ENCODE results near the gene ANKS1A. TPM values are rescaled to one million over a fixed set of nuclear protein-coding genes. Genes with fewer than 3 reads are reported as not detected.

Gene ANKS1A
- polyA plus RNA-seq, 1 of the 3 experiments (the other 2 are of a cell fraction), result 7.6 TPM

DNA sequence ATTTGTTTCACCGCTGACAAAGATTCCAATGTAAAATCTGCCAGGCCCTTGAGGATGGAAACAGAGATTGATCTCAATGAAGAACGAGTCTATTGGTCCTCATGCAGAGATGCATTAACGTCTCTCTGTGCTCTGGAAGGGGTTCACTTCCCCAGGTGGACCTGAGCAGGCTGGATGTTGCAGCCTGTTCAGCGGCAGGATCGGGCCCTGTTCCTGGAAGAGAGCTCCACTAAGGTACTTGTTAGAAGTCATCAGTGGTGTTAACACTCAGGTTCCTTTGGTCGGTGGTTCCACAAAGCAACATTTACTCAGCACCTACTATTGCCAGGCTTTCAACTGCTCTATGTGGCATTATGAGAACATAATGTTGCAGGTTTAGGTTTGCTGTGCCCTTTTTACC is 144.6 kb downstream of the ANKS1A start:
- H3K9ac ChIP-seq, result no peak overlapping the region
- peaks cover 2 to 4% of the 10 kb centered on the region in 2 experiments for H3K36me3 ChIP-seq (replicated peaks in 1 of 2; ENCODE audit: control insufficient read depth in 1 of 2, insufficient read depth in 2 of 2, low read length in 1 of 2)
- H3K4me3 ChIP-seq (ENCODE audit: low read depth in 2 of 2, low read length in 1 of 2), result no peak overlapping the region
- ChIA-PET CTCF (interaction anchor here (1.1 to 2.0 kb wide), 2 partner anchors 10 to 207 kb away, joined by 3 to 6 read pairs; no protein-coding TSS in a partner anchor), POLR2A (no interaction called here)
- no peak overlapping the region for H3K27ac ChIP-seq (ENCODE audit: low read depth in 2 of 2, low read length in 1 of 2)
- no peak for TF ChIP-seq SIN3A (IDR thresholded peaks at IDR 0.05; ENCODE audit: borderline replicate concordance, low read depth, low read length)
- no peak for TF ChIP-seq POLR2AphosphoS5 (IDR thresholded peaks at IDR 0.05; ENCODE audit: low read depth, low read length)
- TF ChIP-seq, protein P1, sequence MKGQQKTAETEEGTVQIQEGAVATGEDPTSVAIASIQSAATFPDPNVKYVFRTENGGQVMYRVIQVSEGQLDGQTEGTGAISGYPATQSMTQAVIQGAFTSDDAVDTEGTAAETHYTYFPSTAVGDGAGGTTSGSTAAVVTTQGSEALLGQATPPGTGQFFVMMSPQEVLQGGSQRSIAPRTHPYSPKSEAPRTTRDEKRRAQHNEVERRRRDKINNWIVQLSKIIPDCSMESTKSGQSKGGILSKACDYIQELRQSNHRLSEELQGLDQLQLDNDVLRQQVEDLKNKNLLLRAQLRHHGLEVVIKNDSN (IDR thresholded peaks at IDR 0.05; ENCODE audit: borderline replicate concordance, low read depth), result no peak
- no peak for TF ChIP-seq FOSL2 (IDR thresholded peaks at IDR 0.05; ENCODE audit: borderline replicate concordance, low read depth)
- TF ChIP-seq, protein P2, sequence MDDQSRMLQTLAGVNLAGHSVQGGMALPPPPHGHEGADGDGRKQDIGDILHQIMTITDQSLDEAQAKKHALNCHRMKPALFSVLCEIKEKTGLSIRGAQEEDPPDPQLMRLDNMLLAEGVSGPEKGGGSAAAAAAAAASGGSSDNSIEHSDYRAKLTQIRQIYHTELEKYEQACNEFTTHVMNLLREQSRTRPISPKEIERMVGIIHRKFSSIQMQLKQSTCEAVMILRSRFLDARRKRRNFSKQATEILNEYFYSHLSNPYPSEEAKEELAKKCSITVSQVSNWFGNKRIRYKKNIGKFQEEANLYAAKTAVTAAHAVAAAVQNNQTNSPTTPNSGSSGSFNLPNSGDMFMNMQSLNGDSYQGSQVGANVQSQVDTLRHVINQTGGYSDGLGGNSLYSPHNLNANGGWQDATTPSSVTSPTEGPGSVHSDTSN (IDR thresholded peaks at IDR 0.05), result no peak
- TF ChIP-seq RFX5 (IDR thresholded peaks at IDR 0.05; ENCODE audit: low read length), result no peak
- no peak for TF ChIP-seq GATA2 (CRISPR knock-in tag; IDR thresholded peaks at IDR 0.05)
- TF ChIP-seq, protein P3, sequence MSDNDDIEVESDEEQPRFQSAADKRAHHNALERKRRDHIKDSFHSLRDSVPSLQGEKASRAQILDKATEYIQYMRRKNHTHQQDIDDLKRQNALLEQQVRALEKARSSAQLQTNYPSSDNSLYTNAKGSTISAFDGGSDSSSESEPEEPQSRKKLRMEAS (IDR thresholded peaks at IDR 0.05; ENCODE audit: low read depth), result no peak
- no peak for TF ChIP-seq FOXM1 (IDR thresholded peaks at IDR 0.05; ENCODE audit: low read depth)
- no peak for TF ChIP-seq CHD2 (IDR thresholded peaks at IDR 0.05; ENCODE audit: low read length, partially characterized antibody)
- TF ChIP-seq TAF1 (IDR thresholded peaks at IDR 0.05; ENCODE audit: borderline replicate concordance, low read depth, low read length), result no peak
- TF ChIP-seq, protein P4, sequence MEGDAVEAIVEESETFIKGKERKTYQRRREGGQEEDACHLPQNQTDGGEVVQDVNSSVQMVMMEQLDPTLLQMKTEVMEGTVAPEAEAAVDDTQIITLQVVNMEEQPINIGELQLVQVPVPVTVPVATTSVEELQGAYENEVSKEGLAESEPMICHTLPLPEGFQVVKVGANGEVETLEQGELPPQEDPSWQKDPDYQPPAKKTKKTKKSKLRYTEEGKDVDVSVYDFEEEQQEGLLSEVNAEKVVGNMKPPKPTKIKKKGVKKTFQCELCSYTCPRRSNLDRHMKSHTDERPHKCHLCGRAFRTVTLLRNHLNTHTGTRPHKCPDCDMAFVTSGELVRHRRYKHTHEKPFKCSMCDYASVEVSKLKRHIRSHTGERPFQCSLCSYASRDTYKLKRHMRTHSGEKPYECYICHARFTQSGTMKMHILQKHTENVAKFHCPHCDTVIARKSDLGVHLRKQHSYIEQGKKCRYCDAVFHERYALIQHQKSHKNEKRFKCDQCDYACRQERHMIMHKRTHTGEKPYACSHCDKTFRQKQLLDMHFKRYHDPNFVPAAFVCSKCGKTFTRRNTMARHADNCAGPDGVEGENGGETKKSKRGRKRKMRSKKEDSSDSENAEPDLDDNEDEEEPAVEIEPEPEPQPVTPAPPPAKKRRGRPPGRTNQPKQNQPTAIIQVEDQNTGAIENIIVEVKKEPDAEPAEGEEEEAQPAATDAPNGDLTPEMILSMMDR (IDR thresholded peaks at IDR 0.05), result no peak
- TF ChIP-seq, protein P5, sequence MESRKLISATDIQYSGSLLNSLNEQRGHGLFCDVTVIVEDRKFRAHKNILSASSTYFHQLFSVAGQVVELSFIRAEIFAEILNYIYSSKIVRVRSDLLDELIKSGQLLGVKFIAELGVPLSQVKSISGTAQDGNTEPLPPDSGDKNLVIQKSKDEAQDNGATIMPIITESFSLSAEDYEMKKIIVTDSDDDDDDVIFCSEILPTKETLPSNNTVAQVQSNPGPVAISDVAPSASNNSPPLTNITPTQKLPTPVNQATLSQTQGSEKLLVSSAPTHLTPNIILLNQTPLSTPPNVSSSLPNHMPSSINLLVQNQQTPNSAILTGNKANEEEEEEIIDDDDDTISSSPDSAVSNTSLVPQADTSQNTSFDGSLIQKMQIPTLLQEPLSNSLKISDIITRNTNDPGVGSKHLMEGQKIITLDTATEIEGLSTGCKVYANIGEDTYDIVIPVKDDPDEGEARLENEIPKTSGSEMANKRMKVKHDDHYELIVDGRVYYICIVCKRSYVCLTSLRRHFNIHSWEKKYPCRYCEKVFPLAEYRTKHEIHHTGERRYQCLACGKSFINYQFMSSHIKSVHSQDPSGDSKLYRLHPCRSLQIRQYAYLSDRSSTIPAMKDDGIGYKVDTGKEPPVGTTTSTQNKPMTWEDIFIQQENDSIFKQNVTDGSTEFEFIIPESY (IDR thresholded peaks at IDR 0.05; ENCODE audit: borderline replicate concordance, low read depth), result no peak
- no peak for TF ChIP-seq TEAD4 (IDR thresholded peaks at IDR 0.05; ENCODE audit: borderline replicate concordance, insufficient read depth)
- TF ChIP-seq RXRA (IDR thresholded peaks at IDR 0.05; ENCODE audit: borderline replicate concordance, low read depth), result no peak
- TF ChIP-seq GABPA (IDR thresholded peaks at IDR 0.05; ENCODE audit: low read depth), result no peak
- peaks cover 0 to 15% of the 10 kb centered on the region in 2 experiments; a peak in 1 of 4 replicates for H3K4me1 ChIP-seq (ENCODE audit: control insufficient read depth in 1 of 2, insufficient read depth in 2 of 2, low read depth in 1 of 2, low read length in 1 of 2)
- DNase-seq, result no peak
- H3K9me3 ChIP-seq, result no peaks in the 10 kb centered on the region
- H3F3A ChIP-seq (replicated peaks; ENCODE audit: insufficient read depth), result no peaks in the 10 kb centered on the region
- H3K9me2 ChIP-seq, result no peaks in the 10 kb centered on the region
- H3K4me2 ChIP-seq, result no peak overlapping the region
- H3K79me2 ChIP-seq (ENCODE audit: insufficient read depth), result no peaks in the 10 kb centered on the region
- no peaks in the 10 kb centered on the region for H4K20me1 ChIP-seq (ENCODE audit: insufficient read depth)
- WGBS (ENCODE audit: low lambda C conversion rate), result 92% methylated on average over 1 of the region's 6 CpGs
- H3K27me3 ChIP-seq (ENCODE audit: insufficient read depth), result no peaks in the 10 kb centered on the region
- no peak overlapping the region for H2AFZ ChIP-seq (ENCODE audit: low read depth)
